NCI-H187 (cell line): ENCODE results near the gene ITGB5.
A peak's percentile ranks its signal among the peaks of the same experiment; 100 is the strongest.
"Not testable (repeated sequence)": the region's sequence is repeated elsewhere in the genome, so short reads cannot be mapped to it uniquely, and the experiment has no call there.

Source experiments
- DNase-seq, 2 experiments: peaks; one replicate each; lab custom pipeline; 2025; lab: John Stamatoyannopoulos, UW

ITGB5 gene

GRCh38 chr3:124812291-124813265, 74.6 kb downstream of the ITGB5 start:
- DNase-seq = no peak

- DNase-seq = no peak
Observed at GRCh38 chr3:124811436-124811835, 75.7 kb downstream of the ITGB5 start.

GRCh38 chr3:124810970-124811369, 76.2 kb downstream of the ITGB5 start:
- DNase-seq = no peak

- DNase-seq = no peak
Observed at GRCh38 chr3:124809039-124809438, 78.1 kb downstream of the ITGB5 start.

- DNase-seq = no peak
Observed at GRCh38 chr3:124805671-124806070, 81.5 kb downstream of the ITGB5 start.

GRCh38 chr3:124804875-124805274, 82.3 kb downstream of the ITGB5 start:
- DNase-seq = no peak

- no peak for DNase-seq
Observed at GRCh38 chr3:124802702-124803101, 84.5 kb downstream of the ITGB5 start.

GRCh38 chr3:124802061-124802698, 85.0 kb downstream of the ITGB5 start:
- no peak for DNase-seq

- peak in 1 of 2 experiments; percentile 22 for DNase-seq
Observed at GRCh38 chr3:124800511-124801258, 86.5 kb downstream of the ITGB5 start.

- no peak for DNase-seq
Observed at GRCh38 chr3:124800076-124800475, 87.1 kb downstream of the ITGB5 start.

- no peak for DNase-seq
Observed at GRCh38 chr3:124799676-124800075, 87.5 kb downstream of the ITGB5 start.

- no peak for DNase-seq
Observed at GRCh38 chr3:124797426-124797945, 89.7 kb downstream of the ITGB5 start.

GRCh38 chr3:124796477-124796876, 90.7 kb downstream of the ITGB5 start:
- no peak for DNase-seq

- DNase-seq = no peak
Observed at GRCh38 chr3:124793054-124793739, 94.0 kb downstream of the ITGB5 start.

- DNase-seq = no peak
Observed at GRCh38 chr3:124792341-124793040, 94.7 kb downstream of the ITGB5 start.

- no peak for DNase-seq
Observed at GRCh38 chr3:124791639-124792151, 95.5 kb downstream of the ITGB5 start.

- no peak for DNase-seq
Observed at GRCh38 chr3:124791142-124791541, 96.0 kb downstream of the ITGB5 start.

GRCh38 chr3:124789103-124789502, 98.1 kb downstream of the ITGB5 start:
- not testable (repeated sequence) for DNase-seq

GRCh38 chr3:124788254-124788745, 98.9 kb downstream of the ITGB5 start:
- DNase-seq = no peak

- DNase-seq = no peak
Observed at GRCh38 chr3:124787476-124788195, 99.5 kb downstream of the ITGB5 start.
